SK-N-MC (cell line): Measurements from ENCODE around the gene SQSTM1.
A peak's percentile ranks its signal among the peaks of the same experiment; 100 is the strongest.

Experiments
- DNase-seq: peaks from one replicate; pipeline ENCODE4 v3.0.0-alpha.2; 2011; ENCODE audit warnings: low read depth, low spot score
- H3K27ac ChIP-seq: fragments of 200-600 bp; sonication (generic); 2 replicates; pipeline ENCODE4 v1.5.1; 2016; ENCODE audit warnings: mixed run types
- H3K36me3 ChIP-seq: fragments of 200-600 bp; sonication (generic); 2 replicates; pipeline ENCODE4 v1.6.1; 2017; ENCODE audit warnings: antibody characterized with exemption, low read length, mixed read lengths; ENCODE audit not compliant: insufficient read depth
- H3K4me3 ChIP-seq: fragments of 200-600 bp; sonication (generic); 2 replicates; pipeline ENCODE4 v1.5.1; 2016
- H3K9ac ChIP-seq: fragments of 200-600 bp; sonication (generic); 2 replicates; pipeline ENCODE4 v1.8.0; 2017; ENCODE audit warnings: mixed run types, mixed read lengths; ENCODE audit not compliant: insufficient read length
- H3K9me3 ChIP-seq: fragments of 200-600 bp; sonication (generic); 2 replicates; pipeline ENCODE4 v1.6.1; 2017; ENCODE audit warnings: low read depth, mild to moderate bottlenecking, antibody characterized with exemption, low read length, moderate library complexity, mixed read lengths
- EZH2 ChIP-seq: fragments of 200-600 bp; sonication (generic); IDR thresholded peaks from one replicate; pipeline ENCODE4 v1.6.1; 2017; ENCODE audit warnings: antibody characterized with exemption
- FOXP2 ChIP-seq: optimal IDR thresholded peaks from 2 replicates; pipeline ENCODE3; 2011; ENCODE audit warnings: mild to moderate bottlenecking, moderate library complexity; ENCODE audit not compliant: insufficient read depth; ENCODE audit errors: extremely low read length, control extremely low read depth
- POLR2AphosphoS5 ChIP-seq: IDR thresholded peaks from 2 replicates; pipeline ENCODE4 v1.6.1; 2012; ENCODE audit warnings: mild to moderate bottlenecking, low read depth, low read length, borderline replicate concordance

Gene SQSTM1

DNA sequence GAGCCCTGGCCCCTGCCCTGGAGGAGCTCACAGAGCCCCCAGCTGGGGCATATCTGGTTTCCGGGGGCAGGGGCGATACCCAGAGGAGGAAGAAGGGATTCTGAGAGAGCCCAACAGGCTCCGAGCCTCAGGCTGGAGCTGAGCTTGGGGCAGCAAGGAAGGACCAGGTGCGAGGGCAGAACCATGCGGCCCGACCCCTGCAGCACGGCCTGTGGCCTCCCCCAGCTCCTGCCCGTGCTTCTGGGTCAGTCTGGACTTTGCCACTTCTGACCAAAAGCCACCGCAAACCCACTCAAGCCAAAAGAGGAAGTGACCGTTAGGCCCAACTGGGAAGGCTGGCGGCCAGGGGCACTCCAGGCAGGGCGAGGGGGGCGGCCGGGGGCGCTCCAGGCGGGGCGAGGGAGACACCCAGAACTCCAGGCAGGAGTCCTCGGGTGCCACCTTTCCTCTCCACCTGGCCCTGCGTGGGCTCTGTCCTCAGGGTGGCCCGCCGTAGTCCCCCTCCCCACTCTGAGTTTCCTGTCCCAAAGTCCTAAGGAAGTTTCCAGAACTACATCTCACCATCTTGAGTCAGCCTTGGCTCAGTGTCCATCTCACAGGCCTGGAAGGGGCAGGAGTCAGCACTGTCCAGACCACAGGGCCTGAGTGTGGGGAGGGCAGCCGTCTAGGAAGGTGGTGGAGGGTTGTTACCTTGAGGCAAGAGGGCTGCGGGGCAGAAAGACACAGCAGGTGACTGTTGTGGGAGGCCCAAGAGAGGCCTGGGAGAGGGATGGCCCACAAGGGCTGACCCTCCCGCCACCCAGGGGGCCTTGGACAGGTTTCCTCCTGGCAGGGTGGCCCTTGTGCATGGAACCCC is 27.9 kb upstream of the SQSTM1 start:
- TF ChIP-seq FOXP2, result no peak
- TF ChIP-seq POLR2AphosphoS5, result no peak
- TF ChIP-seq EZH2, result no peak

DNA sequence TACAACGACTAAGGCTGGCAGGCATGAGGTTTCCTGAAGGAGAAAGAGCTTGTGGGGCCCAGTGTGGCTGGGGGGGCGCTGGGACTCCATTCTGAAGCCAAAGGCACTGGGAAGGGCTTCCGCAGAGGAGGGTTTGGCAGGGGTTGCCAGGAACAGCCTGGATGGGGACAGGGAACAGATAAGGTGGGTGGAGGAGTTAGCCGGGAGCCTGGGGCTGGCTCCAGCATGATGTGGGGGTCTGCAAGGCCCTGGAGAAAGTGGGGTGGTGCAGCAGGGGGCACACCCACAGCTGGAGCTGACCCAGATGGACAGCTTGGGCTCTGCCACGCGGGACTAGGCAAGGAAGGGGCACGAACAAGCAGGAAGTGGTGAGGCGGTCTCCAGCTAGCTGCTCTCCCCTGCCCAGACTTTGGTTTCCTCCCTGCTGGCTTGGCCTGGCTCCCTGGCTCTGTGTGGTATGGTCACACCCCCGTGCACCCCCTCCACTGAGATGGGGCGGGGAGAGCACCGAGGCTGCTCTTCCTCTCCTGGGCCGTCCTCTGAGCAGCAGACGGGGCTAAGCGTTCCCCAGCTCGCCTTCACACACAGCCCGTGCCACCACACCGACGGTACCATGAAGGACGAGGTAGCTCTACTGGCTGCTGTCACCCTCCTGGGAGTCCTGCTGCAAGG is 27.1 kb upstream of the SQSTM1 start, which contains the start of gene LTC4S:
LTC4S (plus strand) TSS at position 519 of the 672 bp plus-strand sequence; CDS start at position 614, 95 bp downstream.
- H3K9me3 ChIP-seq, result no peaks in the 10 kb centered on the region
- TF ChIP-seq EZH2 (no peak), POLR2AphosphoS5 (no peak), FOXP2 (no peak)
- no peak for DNase-seq
- no peak within 1 kb of the TSS for H3K9ac ChIP-seq
- H3K4me3 ChIP-seq, result no peak within 1 kb of the TSS
- no peaks in the 10 kb centered on the region; the same call in 1 of the 2 replicates for H3K36me3 ChIP-seq
- H3K27ac ChIP-seq, result no peak within 1 kb of the TSS

More for the DNA sequence above, 27.9 kb upstream of the SQSTM1 start:
- Histone ChIP-seq H3K9ac (no peak overlapping the region), H3K36me3 (no peaks in the 10 kb centered on the region), H3K27ac (no peak overlapping the region), H3K9me3 (no peaks in the 10 kb centered on the region), H3K4me3 (no peak overlapping the region)
- DNase-seq, result no peak

DNA sequence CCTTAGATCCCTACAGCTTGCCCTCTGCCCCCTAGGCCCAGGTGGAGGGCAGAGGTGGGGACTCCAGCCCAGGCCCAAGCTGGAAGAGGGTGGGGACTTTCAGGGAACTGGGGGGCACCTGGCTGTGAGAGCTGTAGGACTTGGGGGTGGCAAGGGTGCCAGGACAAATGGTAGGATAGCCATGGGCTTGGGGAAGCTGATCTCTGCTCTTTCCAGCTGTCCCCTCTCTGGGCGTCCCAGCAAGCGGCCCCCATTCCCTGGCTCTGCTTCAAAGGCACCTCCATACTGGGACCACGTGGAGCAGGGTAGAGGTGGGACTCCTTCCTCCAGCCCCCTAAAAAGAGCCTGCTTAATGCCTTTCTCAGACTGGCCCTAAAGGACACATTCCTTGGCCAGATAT is 26.5 kb upstream of the SQSTM1 start:
- no peaks in the 10 kb centered on the region; the same call in 1 of the 2 replicates for H3K36me3 ChIP-seq
- H3K9me3 ChIP-seq, result no peaks in the 10 kb centered on the region
- H3K4me3 ChIP-seq, result no peak overlapping the region
- no peak overlapping the region for H3K9ac ChIP-seq
- no peak overlapping the region for H3K27ac ChIP-seq
- DNase-seq, result no peak
- TF ChIP-seq FOXP2 (no peak), EZH2 (no peak), POLR2AphosphoS5 (no peak)

DNA sequence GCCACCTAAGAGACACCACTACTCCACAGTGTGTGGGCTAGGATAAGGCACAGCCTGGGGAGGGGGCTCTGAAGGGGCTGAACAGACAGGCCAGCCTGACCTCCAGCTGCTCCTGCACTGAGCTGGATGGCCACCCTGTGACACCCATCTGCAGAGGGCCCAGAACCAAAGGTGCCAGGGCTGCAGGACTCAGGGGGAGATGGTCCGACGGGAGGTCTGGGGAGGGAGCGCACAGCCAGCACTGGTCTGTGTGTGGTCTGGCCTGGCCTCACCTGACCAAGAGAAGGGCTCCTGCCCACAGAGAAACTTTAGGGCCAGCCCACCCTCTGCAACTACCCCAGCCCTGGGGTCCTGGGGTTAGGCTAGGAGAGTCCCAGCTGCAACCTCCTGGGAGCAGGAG is 26.1 kb upstream of the SQSTM1 start:
- Histone ChIP-seq H3K36me3 (no peaks in the 10 kb centered on the region; the same call in 1 of the 2 replicates), H3K9ac (no peak overlapping the region), H3K27ac (no peak overlapping the region), H3K9me3 (no peaks in the 10 kb centered on the region), H3K4me3 (no peak overlapping the region)
- TF ChIP-seq POLR2AphosphoS5 (no peak), EZH2 (no peak), FOXP2 (no peak)
- DNase-seq, result no peak

DNA sequence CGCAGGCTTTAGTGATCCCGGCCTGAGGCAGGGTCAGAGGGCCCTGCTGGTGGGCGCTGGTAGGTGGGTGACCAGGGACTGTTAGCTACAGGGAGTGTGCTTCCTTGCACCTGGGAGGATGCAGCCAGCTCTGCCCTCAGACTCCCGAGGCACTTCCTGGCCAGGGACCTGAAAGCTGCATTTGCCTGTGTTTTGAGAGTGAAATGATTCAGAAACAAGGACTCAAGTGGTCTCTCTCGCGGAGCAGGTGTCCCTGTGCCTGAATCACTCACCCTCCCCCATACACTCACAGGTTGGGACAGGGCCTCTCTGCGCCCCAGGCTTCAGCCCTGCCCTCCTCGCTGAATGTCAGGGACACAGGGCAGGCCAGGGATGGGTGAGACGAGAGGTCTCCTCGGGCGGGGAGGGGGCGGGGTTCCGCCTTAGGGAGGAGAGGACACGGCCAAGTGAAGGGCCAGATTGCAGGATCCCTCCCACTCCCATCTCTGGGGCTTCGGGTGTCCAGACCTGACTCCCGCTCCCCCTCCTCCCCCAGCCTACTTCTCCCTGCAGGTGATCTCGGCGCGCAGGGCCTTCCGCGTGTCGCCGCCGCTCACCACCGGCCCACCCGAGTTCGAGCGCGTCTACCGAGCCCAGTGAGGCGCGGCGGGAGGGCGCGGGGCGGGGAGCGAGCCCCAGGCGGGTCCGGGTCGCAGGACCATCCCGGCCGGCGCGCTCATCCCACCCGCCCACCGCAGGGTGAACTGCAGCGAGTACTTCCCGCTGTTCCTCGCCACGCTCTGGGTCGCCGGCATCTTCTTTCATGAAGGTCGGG is 25.4 kb upstream of the SQSTM1 start:
- Histone ChIP-seq H3K4me3 (peak overlapping the region; percentile 81), H3K9me3 (no peaks in the 10 kb centered on the region), H3K9ac (no peak overlapping the region), H3K36me3 (no peaks in the 10 kb centered on the region; the same call in 1 of the 2 replicates), H3K27ac (no peak overlapping the region)
- DNase-seq, result no peak
- TF ChIP-seq POLR2AphosphoS5 (no peak), FOXP2 (no peak), EZH2 (no peak)

DNA sequence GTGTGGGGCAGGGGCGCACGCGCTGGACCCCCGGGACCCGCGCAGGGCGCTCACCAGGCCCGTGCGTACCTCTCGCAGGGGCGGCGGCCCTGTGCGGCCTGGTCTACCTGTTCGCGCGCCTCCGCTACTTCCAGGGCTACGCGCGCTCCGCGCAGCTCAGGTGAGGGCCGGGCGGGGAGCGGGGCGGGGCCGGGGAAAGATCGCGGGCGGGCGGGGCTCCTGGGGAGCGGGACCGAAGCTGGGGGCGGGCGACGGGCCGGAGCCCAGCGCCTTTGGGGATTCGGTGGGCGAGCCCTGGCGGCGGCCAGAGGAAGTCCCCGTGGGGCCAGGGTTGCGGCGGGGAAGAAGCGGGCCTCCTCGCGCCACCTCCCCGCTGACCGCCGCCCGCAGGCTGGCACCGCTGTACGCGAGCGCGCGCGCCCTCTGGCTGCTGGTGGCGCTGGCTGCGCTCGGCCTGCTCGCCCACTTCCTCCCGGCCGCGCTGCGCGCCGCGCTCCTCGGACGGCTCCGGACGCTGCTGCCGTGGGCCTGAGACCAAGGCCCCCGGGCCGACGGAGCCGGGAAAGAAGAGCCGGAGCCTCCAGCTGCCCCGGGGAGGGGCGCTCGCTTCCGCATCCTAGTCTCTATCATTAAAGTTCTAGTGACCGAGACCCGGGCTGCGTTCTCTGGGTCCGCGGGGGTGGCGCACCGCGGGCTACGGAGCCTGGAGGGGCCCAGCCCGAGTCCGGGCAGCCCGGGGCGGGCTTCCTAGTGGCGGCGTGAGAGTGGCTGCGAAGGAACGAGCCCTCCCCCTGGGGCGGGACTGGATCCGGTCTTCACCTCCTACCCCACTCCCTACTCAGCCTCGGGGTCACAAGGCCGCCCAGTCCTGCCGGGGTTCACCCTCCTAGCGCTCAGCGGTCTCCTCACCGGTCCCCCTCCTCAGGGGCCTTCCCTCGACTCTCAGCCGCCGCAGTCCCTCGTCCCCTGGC is 24.6 kb upstream of the SQSTM1 start:
- H3K9me3 ChIP-seq, result no peaks in the 10 kb centered on the region
- H3K36me3 ChIP-seq, result no peaks in the 10 kb centered on the region; the same call in 1 of the 2 replicates
- no peak overlapping the region for H3K27ac ChIP-seq
- H3K9ac ChIP-seq, result peak overlapping the region; percentile 69
- DNase-seq, result no peak
- TF ChIP-seq FOXP2, result no peak
- no peak for TF ChIP-seq EZH2
- TF ChIP-seq POLR2AphosphoS5, result no peak
- peak overlapping the region; percentile 81 for H3K4me3 ChIP-seq

DNA sequence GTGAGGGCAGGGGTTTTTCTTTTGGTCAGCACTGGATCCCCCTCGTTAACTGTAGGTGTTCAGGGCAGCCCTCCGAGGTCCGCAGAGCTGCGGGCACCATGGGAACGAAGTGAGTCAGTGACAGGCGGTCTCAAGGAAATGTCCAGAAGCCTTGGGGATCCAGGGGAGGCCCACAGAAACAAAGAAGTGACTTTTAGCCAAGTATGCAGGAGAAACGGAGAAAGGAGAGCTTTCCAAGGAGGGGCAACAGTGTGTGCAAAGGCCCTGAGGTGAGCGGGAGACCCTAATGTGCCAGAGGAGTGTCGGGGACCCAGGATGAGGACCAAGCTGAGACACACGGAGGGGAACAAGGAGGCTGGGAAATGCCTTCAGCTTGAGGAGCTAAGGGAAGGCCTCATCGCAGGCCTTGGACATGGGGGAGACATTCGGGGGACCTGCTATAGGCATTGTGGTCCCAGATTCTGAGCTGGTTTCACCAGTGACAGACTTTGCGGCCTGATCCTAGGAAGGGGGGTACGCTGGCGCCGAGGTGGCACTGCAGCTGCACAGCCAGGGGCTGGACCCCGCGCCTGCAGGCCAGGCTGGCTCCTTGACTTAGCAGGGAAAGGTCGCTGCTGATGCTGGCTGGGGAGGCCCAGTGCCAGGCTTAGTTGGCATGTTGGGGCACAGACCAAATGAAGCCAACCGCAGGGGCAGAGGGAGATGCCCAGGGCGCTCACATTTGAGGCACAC is 23.7 kb upstream of the SQSTM1 start:
- Histone ChIP-seq H3K9me3 (no peaks in the 10 kb centered on the region), H3K4me3 (peak overlapping the region; percentile 81), H3K36me3 (no peaks in the 10 kb centered on the region; the same call in 1 of the 2 replicates), H3K27ac (no peak overlapping the region), H3K9ac (no peak overlapping the region)
- no peak for DNase-seq
- TF ChIP-seq FOXP2, result no peak
- no peak for TF ChIP-seq EZH2
- TF ChIP-seq POLR2AphosphoS5, result no peak
